PFSK-1 (cell line): Measurements from ENCODE around the gene GLP1R.

Experiments used
- POLR2AphosphoS5 ChIP-seq: IDR thresholded peaks from 2 replicates; pipeline ENCODE4 v1.6.1; 2012; ENCODE audit warnings: low read depth, mild to moderate bottlenecking, control low read depth, low read length, moderate library complexity
- TAF1 ChIP-seq: IDR thresholded peaks from 2 replicates; pipeline ENCODE4 v1.6.1; 2012; ENCODE audit warnings: low read length, control low read depth, borderline replicate concordance; ENCODE audit not compliant: insufficient read depth
- TF ChIP-seq, protein P1 (sequence below), 2 experiments: IDR thresholded peaks; 2 replicates each; pipeline versions ENCODE4 v1.6.1 to v1.8.0; 2011 to 2012; ENCODE audit warnings: low read depth in 2 of 2, low read length in 2 of 2, control low read depth in 1 of 2, inconsistent platforms in 1 of 2, mild to moderate bottlenecking in 1 of 2, moderate library complexity in 1 of 2; ENCODE audit not compliant: insufficient read depth in 1 of 2

- TF ChIP-seq POLR2AphosphoS5 (no peak), TAF1 (no peak)
- TF ChIP-seq, protein P1, sequence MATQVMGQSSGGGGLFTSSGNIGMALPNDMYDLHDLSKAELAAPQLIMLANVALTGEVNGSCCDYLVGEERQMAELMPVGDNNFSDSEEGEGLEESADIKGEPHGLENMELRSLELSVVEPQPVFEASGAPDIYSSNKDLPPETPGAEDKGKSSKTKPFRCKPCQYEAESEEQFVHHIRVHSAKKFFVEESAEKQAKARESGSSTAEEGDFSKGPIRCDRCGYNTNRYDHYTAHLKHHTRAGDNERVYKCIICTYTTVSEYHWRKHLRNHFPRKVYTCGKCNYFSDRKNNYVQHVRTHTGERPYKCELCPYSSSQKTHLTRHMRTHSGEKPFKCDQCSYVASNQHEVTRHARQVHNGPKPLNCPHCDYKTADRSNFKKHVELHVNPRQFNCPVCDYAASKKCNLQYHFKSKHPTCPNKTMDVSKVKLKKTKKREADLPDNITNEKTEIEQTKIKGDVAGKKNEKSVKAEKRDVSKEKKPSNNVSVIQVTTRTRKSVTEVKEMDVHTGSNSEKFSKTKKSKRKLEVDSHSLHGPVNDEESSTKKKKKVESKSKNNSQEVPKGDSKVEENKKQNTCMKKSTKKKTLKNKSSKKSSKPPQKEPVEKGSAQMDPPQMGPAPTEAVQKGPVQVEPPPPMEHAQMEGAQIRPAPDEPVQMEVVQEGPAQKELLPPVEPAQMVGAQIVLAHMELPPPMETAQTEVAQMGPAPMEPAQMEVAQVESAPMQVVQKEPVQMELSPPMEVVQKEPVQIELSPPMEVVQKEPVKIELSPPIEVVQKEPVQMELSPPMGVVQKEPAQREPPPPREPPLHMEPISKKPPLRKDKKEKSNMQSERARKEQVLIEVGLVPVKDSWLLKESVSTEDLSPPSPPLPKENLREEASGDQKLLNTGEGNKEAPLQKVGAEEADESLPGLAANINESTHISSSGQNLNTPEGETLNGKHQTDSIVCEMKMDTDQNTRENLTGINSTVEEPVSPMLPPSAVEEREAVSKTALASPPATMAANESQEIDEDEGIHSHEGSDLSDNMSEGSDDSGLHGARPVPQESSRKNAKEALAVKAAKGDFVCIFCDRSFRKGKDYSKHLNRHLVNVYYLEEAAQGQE (IDR thresholded peaks at IDR 0.05; ENCODE audit: insufficient read depth in 1 of 2, low read depth in 2 of 2, low read length in 2 of 2): no peak
These were observed 30.5 kb upstream of the GLP1R start for GRCh38 chr6:39018103-39018502.
